GM12891 (cell line): ENCODE data around the gene IQCH.

Experiments
- DNase-seq: peaks from one replicate; pipeline ENCODE4 v3.0.0; 2011; ENCODE audit warnings: low spot score; ENCODE audit not compliant: insufficient read length
- FAIRE-seq: peaks from 2 replicates; lab custom pipeline; 2011; peaks lifted over from hg19 to GRCh38; lab: Jason Lieb, UNC
- PAX5 ChIP-seq: IDR thresholded peaks from 2 replicates; pipeline ENCODE4 v1.6.1; 2011; ENCODE audit warnings: low read length, moderate library complexity, mild to moderate bottlenecking; ENCODE audit not compliant: insufficient read depth, severe bottlenecking
- POLR2A ChIP-seq: IDR thresholded peaks from 2 replicates; pipeline ENCODE4 v1.6.1; 2011; ENCODE audit warnings: low read depth, low read length, control low read depth
- POLR2AphosphoS5 ChIP-seq: IDR thresholded peaks from 2 replicates; pipeline ENCODE4 v1.6.1; 2011; ENCODE audit warnings: low read depth, low read length, control low read depth
- POU2F2 ChIP-seq: IDR thresholded peaks from 2 replicates; pipeline ENCODE4 v1.6.1; 2011; ENCODE audit warnings: low read depth, mild to moderate bottlenecking, control low read depth, low read length, moderate library complexity
- SPI1 ChIP-seq: IDR thresholded peaks from 2 replicates; pipeline ENCODE4 v1.6.1; 2011; ENCODE audit warnings: low read depth, low read length, control low read depth
- TAF1 ChIP-seq: IDR thresholded peaks from 2 replicates; pipeline ENCODE4 v1.6.1; 2011; ENCODE audit warnings: low read depth, low read length, control low read depth

The IQCH gene

GRCh38 chr15:67474405-67475110 is 220.0 kb downstream of the IQCH start:
- TF ChIP-seq PAX5 (no peak), POU2F2 (no peak), TAF1 (no peak), POLR2AphosphoS5 (no peak), SPI1 (no peak), POLR2A (no peak)
- DNase-seq (no peak), FAIRE-seq (no peak)

DNA sequence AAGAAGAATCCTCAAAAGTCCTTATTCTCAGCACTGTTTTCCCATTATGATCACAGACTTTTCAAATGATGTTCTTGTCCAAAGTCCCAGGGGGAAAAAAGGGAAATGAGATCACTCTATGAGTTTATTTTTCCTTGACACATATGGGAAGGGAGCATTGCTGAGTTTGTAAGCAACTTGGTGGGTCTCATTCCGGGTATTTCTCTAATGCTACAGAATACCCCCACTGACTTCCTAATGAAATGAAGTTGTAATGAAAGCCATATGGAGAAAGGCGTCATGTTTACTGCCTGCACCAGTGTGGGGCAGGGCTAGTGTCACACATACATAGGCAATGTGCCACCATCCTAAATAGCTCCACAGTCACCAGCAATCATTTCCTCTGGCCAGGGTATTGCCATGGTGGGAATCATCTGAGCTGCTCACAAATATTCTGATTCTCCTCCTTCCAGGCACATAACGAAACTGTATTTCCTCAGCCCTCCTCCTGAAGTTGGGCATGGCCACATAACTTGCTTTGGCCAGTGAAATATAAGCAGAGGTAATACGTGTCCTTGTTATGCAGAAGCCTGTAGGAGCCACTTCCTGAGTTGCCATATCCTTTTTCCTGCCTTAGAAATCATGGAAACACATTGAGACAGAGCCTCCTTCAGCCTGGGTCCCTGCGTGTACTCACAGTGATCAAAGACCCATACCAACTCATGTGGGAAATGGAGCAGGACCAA is 225.4 kb downstream of the IQCH start:
- no peak for TF ChIP-seq POU2F2
- TF ChIP-seq TAF1, result no peak
- no peak for TF ChIP-seq POLR2A
- TF ChIP-seq PAX5, result no peak
- TF ChIP-seq POLR2AphosphoS5, result no peak
- TF ChIP-seq SPI1, result no peak
- FAIRE-seq, result no peak
- no peak for DNase-seq

DNA sequence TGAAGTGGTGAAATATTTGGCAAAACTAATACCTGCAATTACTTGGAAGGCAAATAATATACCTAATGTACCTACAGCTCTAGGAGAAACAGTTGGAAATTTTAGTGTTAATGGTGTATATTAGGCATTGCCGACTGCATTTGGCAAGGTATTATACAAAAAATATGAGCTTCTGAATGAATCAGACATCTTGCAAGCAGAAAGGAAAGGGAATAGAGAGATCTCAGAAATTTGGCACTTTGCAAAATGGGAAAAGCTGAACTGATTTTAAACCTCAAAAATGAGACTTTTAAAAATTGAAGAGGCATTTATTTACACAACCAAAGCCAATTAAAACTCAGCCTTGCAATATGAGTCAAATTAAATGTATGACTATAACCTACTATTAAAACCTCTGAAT is 226.2 kb downstream of the IQCH start:
- TF ChIP-seq POU2F2 (no peak), SPI1 (no peak), POLR2A (no peak), POLR2AphosphoS5 (no peak), PAX5 (no peak), TAF1 (no peak)
- FAIRE-seq, result no peak
- no peak for DNase-seq

- TF ChIP-seq POLR2A, result no peak
- no peak for TF ChIP-seq TAF1
- no peak for TF ChIP-seq POLR2AphosphoS5
- no peak for TF ChIP-seq POU2F2
- no peak for TF ChIP-seq PAX5
- no peak for TF ChIP-seq SPI1
- no peak for DNase-seq
- no peak for FAIRE-seq
Observed at GRCh38 chr15:67481680-67482079, 227.1 kb downstream of the IQCH start.

GRCh38 chr15:67495585-67495984 is 241.0 kb downstream of the IQCH start:
- FAIRE-seq (no peak), DNase-seq (no peak)
- no peak for TF ChIP-seq TAF1
- TF ChIP-seq POU2F2, result no peak
- TF ChIP-seq PAX5, result no peak

DNA sequence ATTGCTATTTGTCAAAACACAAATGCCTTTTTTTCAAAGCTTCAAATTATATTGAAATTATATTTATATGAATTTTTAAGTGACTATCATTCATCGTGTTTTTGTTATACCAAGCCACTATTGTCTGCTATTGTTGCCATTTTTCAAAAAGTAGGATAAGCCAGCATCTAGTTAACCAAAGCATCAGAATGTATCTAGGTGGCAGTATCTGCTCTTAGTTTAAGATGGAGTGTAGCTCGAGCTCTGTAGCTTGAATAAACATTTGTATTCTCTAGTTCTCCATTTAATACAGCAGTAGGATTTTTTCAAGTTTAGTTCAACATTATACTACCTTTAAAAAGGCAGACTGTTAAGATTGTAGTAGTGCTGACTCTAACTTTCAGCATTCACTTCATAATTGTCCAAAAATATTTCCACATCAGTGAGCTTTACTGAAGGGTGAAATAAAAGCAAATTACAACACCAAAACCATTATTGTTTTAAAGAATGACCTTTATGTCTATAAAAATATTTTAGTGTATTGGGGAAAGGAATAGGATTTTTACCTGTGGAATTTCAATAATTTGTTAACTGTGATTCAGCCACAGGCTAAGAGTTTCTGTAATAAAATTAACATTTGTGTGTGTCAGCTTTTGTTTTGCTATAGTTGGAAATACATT is 246.7 kb downstream of the IQCH start:
- TF ChIP-seq POLR2A (no peak), PAX5 (no peak), TAF1 (no peak), POLR2AphosphoS5 (no peak), POU2F2 (no peak), SPI1 (no peak)
- peak; percentile 9 for FAIRE-seq
- no peak for DNase-seq

- no peak for DNase-seq
- TF ChIP-seq POLR2A, result no peak
- TF ChIP-seq POU2F2, result 0 out of 2 replicates have a peak, but pooled peaks have one; percentile 32
- peak; percentile 62 for FAIRE-seq
Observed at GRCh38 chr15:67501836-67502461, 247.4 kb downstream of the IQCH start.

- no peak for TF ChIP-seq SPI1
- TF ChIP-seq POLR2A, result no peak
- TF ChIP-seq POLR2AphosphoS5, result no peak
- no peak for TF ChIP-seq POU2F2
- no peak for TF ChIP-seq TAF1
- no peak for TF ChIP-seq PAX5
- FAIRE-seq (no peak), DNase-seq (no peak)
Observed at GRCh38 chr15:67504056-67504455, 249.5 kb downstream of the IQCH start.

- no peak for TF ChIP-seq POLR2A
- no peak for TF ChIP-seq POU2F2
- TF ChIP-seq TAF1, result no peak
- TF ChIP-seq POLR2AphosphoS5, result no peak
- no peak for TF ChIP-seq PAX5
- TF ChIP-seq SPI1, result no peak
- no peak for FAIRE-seq
- DNase-seq, result no peak
Observed at GRCh38 chr15:67504796-67505195, 250.2 kb downstream of the IQCH start.
